IMR-90 (cell line): ENCODE results near the gene SDHA. TPM values are rescaled to one million over a fixed set of nuclear protein-coding genes. Genes with fewer than 3 reads are reported as not detected.

Source experiments
- ATAC-seq: fragments of 200-7000 bp; cut with Tn5 transposase; 2 replicates; pipeline ENCODE4 v1.9.1; 2020; ENCODE audit warnings: low read depth, mild to moderate bottlenecking, moderate library complexity
- BruUV-seq: library from RNA; stranded (reverse); fragments of 400-500 nt; replicated peaks from 2 replicates; lab custom pipeline; 2021; lab: Mats Ljungman, UMichigan
- CTCF ChIA-PET: fragments of 300-600 bp; formaldehyde crosslinking; extraction: SDS; loops from one replicate; lab custom pipeline; 2021; ENCODE audit warnings: antibody characterized with exemption; lab: Yijun Ruan, JAX
- POLR2A ChIA-PET: fragments of 300-600 bp; sonication (Branson Sonifier 250); formaldehyde crosslinking; loops from one replicate; lab custom pipeline; 2022; ENCODE audit warnings: antibody characterized with exemption; ENCODE audit not compliant: unreplicated experiment; lab: Charles Lee
- DNase-seq: peaks from one replicate; pipeline ENCODE4 v3.0.0; 2013
- H2AFZ ChIP-seq: replicated peaks from 2 replicates; pipeline ENCODE3; 2013; ENCODE audit warnings: low read length, mild to moderate bottlenecking; ENCODE audit not compliant: poor library complexity
- H2AK5ac ChIP-seq: 2 replicates; pipeline ENCODE4 v1.6.1; 2013; ENCODE audit warnings: low read depth, low read length, inconsistent platforms
- H2AK9ac ChIP-seq: replicated peaks from 2 replicates; pipeline ENCODE3; 2013; ENCODE audit warnings: mild to moderate bottlenecking, low read depth, low read length, moderate library complexity; ENCODE audit not compliant: poor library complexity
- H2BK120ac ChIP-seq: 2 replicates; pipeline ENCODE4 v1.6.1; 2013; ENCODE audit warnings: low read depth, low read length, inconsistent platforms
- H2BK15ac ChIP-seq: 3 replicates; pipeline ENCODE4 v1.6.1; 2013; ENCODE audit warnings: low read depth, low read length, inconsistent platforms
- H2BK20ac ChIP-seq: 2 replicates; pipeline ENCODE4 v1.6.1; 2013; ENCODE audit warnings: low read depth, mild to moderate bottlenecking, inconsistent platforms, low read length, moderate library complexity
- H2BK5ac ChIP-seq: 2 replicates; pipeline ENCODE4 v1.6.1; 2013; ENCODE audit warnings: mild to moderate bottlenecking, low read depth, low read length, inconsistent platforms; ENCODE audit not compliant: poor library complexity, severe bottlenecking
- H3K14ac ChIP-seq: replicated peaks from 2 replicates; pipeline ENCODE4 v1.6.1; 2013; ENCODE audit warnings: low read depth, low read length, inconsistent platforms
- H3K18ac ChIP-seq: 2 replicates; pipeline ENCODE4 v1.6.1; 2013; ENCODE audit warnings: low read depth, low read length, control low read depth
- H3K23ac ChIP-seq: 2 replicates; pipeline ENCODE4 v1.6.1; 2013; ENCODE audit warnings: low read depth, low read length, inconsistent platforms
- H3K27ac ChIP-seq: 2 replicates; pipeline ENCODE4 v1.5.1; 2013; ENCODE audit warnings: mild to moderate bottlenecking, control low read depth, low read length; ENCODE audit not compliant: insufficient read depth
- H3K27me3 ChIP-seq: 2 replicates; pipeline ENCODE4 v1.6.1; 2013; ENCODE audit warnings: low read length; ENCODE audit not compliant: control insufficient read depth, insufficient read depth
- H3K36me3 ChIP-seq: 2 replicates; pipeline ENCODE4 v1.6.1; 2013; ENCODE audit warnings: low read length, mixed read lengths; ENCODE audit not compliant: control insufficient read depth, insufficient read depth
- H3K4ac ChIP-seq: 2 replicates; pipeline ENCODE4 v1.6.1; 2013; ENCODE audit warnings: low read depth, low read length, inconsistent platforms
- H3K4me1 ChIP-seq: 2 replicates; pipeline ENCODE4 v1.6.1; 2013; ENCODE audit warnings: low read length, mixed read lengths; ENCODE audit not compliant: control insufficient read depth, insufficient read depth
- H3K4me2 ChIP-seq: 2 replicates; pipeline ENCODE4 v1.6.1; 2013; ENCODE audit warnings: low read depth, mild to moderate bottlenecking, control low read depth, low read length, moderate library complexity
- H3K4me3 ChIP-seq: 2 replicates; pipeline ENCODE4 v1.5.1; 2013; ENCODE audit warnings: low read depth, mild to moderate bottlenecking, control low read depth, low read length, moderate library complexity; ENCODE audit not compliant: insufficient read depth
- H3K56ac ChIP-seq: 2 replicates; pipeline ENCODE4 v1.6.1; 2013; ENCODE audit warnings: low read length, inconsistent platforms; ENCODE audit not compliant: insufficient read depth; ENCODE audit errors: extremely low read depth
- H3K79me1 ChIP-seq, 2 experiments: 2 replicates each; pipeline ENCODE4 v1.6.1; 2013; ENCODE audit warnings: low read length in 2 of 2, inconsistent platforms in 1 of 2, low read depth in 1 of 2
- H3K9ac ChIP-seq: 2 replicates; pipeline ENCODE4 v1.6.1; 2013; ENCODE audit warnings: low read depth, low read length, control low read depth
- H3K9me1 ChIP-seq: 2 replicates; pipeline ENCODE4 v1.6.1; 2013; ENCODE audit warnings: low read length, inconsistent platforms; ENCODE audit not compliant: insufficient read depth
- H3K9me3 ChIP-seq: 2 replicates; pipeline ENCODE4 v1.6.1; 2013; ENCODE audit warnings: low read length; ENCODE audit not compliant: control insufficient read depth, insufficient read depth
- H4K20me1 ChIP-seq: 2 replicates; pipeline ENCODE4 v1.6.1; 2013; ENCODE audit warnings: low read length, inconsistent platforms; ENCODE audit not compliant: insufficient read depth
- H4K5ac ChIP-seq: 2 replicates; pipeline ENCODE4 v1.6.1; 2013; ENCODE audit warnings: mild to moderate bottlenecking, low read depth, low read length, control low read depth
- H4K8ac ChIP-seq, 2 experiments: 2 replicates each; pipeline ENCODE4 v1.6.1; 2013; ENCODE audit warnings: low read depth in 2 of 2, low read length in 2 of 2, control low read depth in 1 of 2, inconsistent platforms in 1 of 2
- H4K91ac ChIP-seq: 2 replicates; pipeline ENCODE4 v1.6.1; 2013; ENCODE audit warnings: low read depth, low read length, inconsistent platforms; ENCODE audit not compliant: insufficient read depth
- BHLHE40 ChIP-seq: fragments of 150-350 bp; IDR thresholded peaks from 2 replicates; pipeline ENCODE4 v1.6.1; 2016; ENCODE audit warnings: mild to moderate bottlenecking, low read depth, low read length
- CEBPB ChIP-seq: IDR thresholded peaks from 2 replicates; pipeline ENCODE4 v1.6.1; 2012; ENCODE audit warnings: low read depth, low read length, improper control_type of control experiment
- CHD1 ChIP-seq: IDR thresholded peaks from 2 replicates; pipeline ENCODE4 v1.6.1; 2012; ENCODE audit warnings: low read depth, low read length, improper control_type of control experiment
- CTCF ChIP-seq: conservative IDR thresholded peaks from 2 replicates; pipeline ENCODE4 v1.5.1; 2012; ENCODE audit warnings: mild to moderate bottlenecking, low read depth, low read length, improper control_type of control experiment
- ELK1 ChIP-seq: fragments of 150-350 bp; IDR thresholded peaks from 2 replicates; pipeline ENCODE4 v1.6.1; 2016; ENCODE audit warnings: low read depth, mild to moderate bottlenecking, low read length, moderate library complexity, borderline replicate concordance
- FOS ChIP-seq: fragments of 150-350 bp; IDR thresholded peaks from 2 replicates; pipeline ENCODE4 v1.6.1; 2016; ENCODE audit warnings: low read depth, low read length
- MAFK ChIP-seq: IDR thresholded peaks from 2 replicates; pipeline ENCODE4 v1.6.1; 2012; ENCODE audit warnings: low read depth, low read length, improper control_type of control experiment
- MAZ ChIP-seq: IDR thresholded peaks from 2 replicates; pipeline ENCODE4 v1.6.1; 2012; ENCODE audit warnings: low read depth, mild to moderate bottlenecking, low read length, improper control_type of control experiment, moderate library complexity, borderline replicate concordance
- MXI1 ChIP-seq: IDR thresholded peaks from 2 replicates; pipeline ENCODE4 v1.6.1; 2012; ENCODE audit warnings: low read depth, mild to moderate bottlenecking, low read length, moderate library complexity, borderline replicate concordance
- NFE2L2 ChIP-seq: fragments of 150-350 bp; IDR thresholded peaks from 2 replicates; pipeline ENCODE4 v1.6.1; 2016; ENCODE audit warnings: low read depth, mild to moderate bottlenecking, low read length
- POLR2A ChIP-seq: IDR thresholded peaks from 2 replicates; pipeline ENCODE4 v1.6.1; 2012; ENCODE audit warnings: mild to moderate bottlenecking, low read depth, low read length
- RAD21 ChIP-seq: IDR thresholded peaks from 2 replicates; pipeline ENCODE4 v1.6.1; 2012; ENCODE audit warnings: low read length, improper control_type of control experiment
- RCOR1 ChIP-seq: IDR thresholded peaks from 2 replicates; pipeline ENCODE4 v1.6.1; 2012; ENCODE audit warnings: mild to moderate bottlenecking, low read length, improper control_type of control experiment; ENCODE audit not compliant: insufficient replicate concordance
- RFX5 ChIP-seq: IDR thresholded peaks from 2 replicates; pipeline ENCODE4 v1.8.0; 2012; ENCODE audit warnings: low read depth, mild to moderate bottlenecking, low read length, moderate library complexity
- SMC3 ChIP-seq: fragments of 150-350 bp; IDR thresholded peaks from 2 replicates; pipeline ENCODE4 v1.6.1; 2016; ENCODE audit warnings: low read depth, mild to moderate bottlenecking, antibody characterized with exemption, low read length, moderate library complexity
- USF2 ChIP-seq: fragments of 150-350 bp; IDR thresholded peaks from 2 replicates; pipeline ENCODE4 v1.6.1; 2017; ENCODE audit warnings: mild to moderate bottlenecking, antibody characterized with exemption, low read length, low read depth
- WGBS, 2 experiments: methylation state at CpG; one replicate each; pipeline versions ENCODE4 v1.1.5 to v1.1.7; 2013; ENCODE audit warnings: missing lambda C conversion rate in 2 of 2; ENCODE audit not compliant: insufficient read length in 1 of 2; ENCODE audit errors: extremely low coverage in 2 of 2; 5-methylcytosine and 5-hydroxymethylcytosine counted together
- dilution Hi-C: fragments of 300-500 bp; cut with HindIII; formaldehyde crosslinking; loops from one replicate; pipeline ENCODE4 v1.14.3; 2018; ENCODE audit warnings: low sequenced_read_pairs; ENCODE audit not compliant: unreplicated experiment
- in situ Hi-C: fragments of 300-500 bp; cut with MboI; formaldehyde crosslinking; loops from 3 replicates; pipeline ENCODE4 v1.14.3; 2019; ENCODE audit warnings: low sequenced_read_pairs, inconsistent platforms, mixed read lengths
- intact Hi-C: fragments of 100-400 bp; cut with micrococcal nuclease; formaldehyde crosslinking; loops from 2 replicates; pipeline ENCODE4 v1.10.0; 2022
- polyA plus RNA-seq, 3 experiments: library from polyadenylated mRNA; depleted of rRNA; stranded (reverse); fragments of >200 nt; gene quantifications; 2 replicates each; pipeline ENCODE4 v1.2.3, GENCODE V29; 2012; ENCODE audit warnings: low replicate concordance in 1 of 3
- total RNA-seq: library from RNA; depleted of rRNA; stranded (reverse); fragments of >200 nt; gene quantifications from 2 replicates; pipeline ENCODE4 v1.2.3, GENCODE V29; 2012

SDHA gene
- total and polyA plus RNA-seq, 2 of the 4 experiments (the other 2 are of a cell fraction) = 105 to 121 TPM

- Histone ChIP-seq H3K9ac (no peak overlapping the region), H3K36me3 (peaks cover 16% of the 10 kb centered on the region), H3K27ac (no peak overlapping the region), H3K27me3 (no peaks in the 10 kb centered on the region), H3K14ac (no peak overlapping the region), H2AK5ac (no peak overlapping the region), H2BK120ac (no peak overlapping the region), H4K5ac (no peak overlapping the region), H2AFZ (no peak overlapping the region), H4K91ac (no peak overlapping the region), H3K4me3 (no peak overlapping the region), H4K20me1 (peaks cover 38% of the 10 kb centered on the region), H2AK9ac (no peak overlapping the region), H3K79me1 (peaks cover 31 to 35% of the 10 kb centered on the region in 2 experiments), H3K23ac (no peak overlapping the region), H2BK20ac (no peak overlapping the region), H4K8ac (no peak overlapping the region), H2BK15ac (no peak overlapping the region), H3K4me2 (no peak overlapping the region), H3K18ac (no peak overlapping the region), H3K9me3 (no peaks in the 10 kb centered on the region), H3K56ac (no peak overlapping the region), H2BK5ac (no peak overlapping the region), H3K9me1 (peaks cover 6% of the 10 kb centered on the region; the same call in 1 of the 2 replicates), H3K4ac (no peak overlapping the region), H3K4me1 (0 out of 2 replicates have a peak, but pooled peaks cover 2% of the 10 kb centered on the region)
- 79% methylated on average over 8 of the region's 11 CpGs; no CpG with 5 or more reads in 1 of the 2 experiments for WGBS, 2 experiments
- CTCF ChIA-PET = no interaction called here
- in situ Hi-C loops (no loop called here), intact Hi-C loops (no loop called here), dilution Hi-C loops (no loop called here)
- ATAC-seq (peak; percentile 57), DNase-seq (peak; percentile 45)
- BruUV-seq = no TSS peak
- TF ChIP-seq CHD1 = no peak
- TF ChIP-seq RCOR1 = no peak
- no peak for TF ChIP-seq POLR2A
- TF ChIP-seq MXI1 = no peak
- TF ChIP-seq SMC3 = no peak
- no peak for TF ChIP-seq BHLHE40
- TF ChIP-seq RAD21 = no peak
- TF ChIP-seq USF2 = no peak
- TF ChIP-seq CTCF = no peak
- no peak for TF ChIP-seq RFX5
- no peak for TF ChIP-seq MAFK
- no peak for TF ChIP-seq MAZ
- no peak for TF ChIP-seq ELK1
- no peak for TF ChIP-seq FOS
- TF ChIP-seq CEBPB = no peak
- no peak for TF ChIP-seq NFE2L2
- POLR2A ChIA-PET = no interaction called here
These were observed 11.7 kb upstream of the SDHA start for GRCh38 chr5:206406-206805.
